SU-DHL-6 (cell line): ENCODE measurements around the gene PLAC8L1.

Experiments
- H2AFZ ChIP-seq: fragments of 200-600 bp; sonication (generic); 2 replicates; pipeline ENCODE4 v1.6.1; 2014; ENCODE audit warnings: low read depth, mild to moderate bottlenecking, moderate library complexity, mixed read lengths, antibody characterized with exemption, low read length; ENCODE audit not compliant: severe bottlenecking
- H3F3A ChIP-seq: fragments of 200-600 bp; shearing (Covaris generic); 2 replicates; pipeline ENCODE4 v1.6.0; 2016; ENCODE audit warnings: antibody characterized with exemption, mild to moderate bottlenecking; ENCODE audit not compliant: insufficient read depth
- H3K27ac ChIP-seq: fragments of 200-600 bp; sonication (generic); 2 replicates; pipeline ENCODE4 v1.5.1; 2016; ENCODE audit warnings: low read depth, mild to moderate bottlenecking, low read length, moderate library complexity, mixed read lengths
- H3K27me3 ChIP-seq: fragments of 200-600 bp; sonication (generic), shearing (Covaris generic); 2 replicates; pipeline ENCODE4 v1.6.0; 2014; ENCODE audit warnings: mild to moderate bottlenecking, low read length
- H3K36me3 ChIP-seq: fragments of 200-600 bp; sonication (generic); 2 replicates; pipeline ENCODE4 v1.6.1; 2014; ENCODE audit warnings: mild to moderate bottlenecking, low read length, mixed read lengths
- H3K4me2 ChIP-seq: fragments of 300-600, 200-600 bp; shearing (Covaris generic), sonication (generic); 2 replicates; pipeline ENCODE4 v1.6.0; 2014; ENCODE audit warnings: low read length, low read depth, mild to moderate bottlenecking; ENCODE audit not compliant: poor library complexity, severe bottlenecking
- H3K4me3 ChIP-seq: fragments of 200-600 bp; sonication (generic); 2 replicates; pipeline ENCODE4 v1.5.1; 2014; ENCODE audit warnings: antibody characterized with exemption, low read length, mild to moderate bottlenecking, mixed read lengths; ENCODE audit not compliant: insufficient read depth, poor library complexity, severe bottlenecking
- H3K79me2 ChIP-seq: fragments of 200-600 bp; sonication (generic); 2 replicates; pipeline ENCODE4 v1.6.1; 2014; ENCODE audit warnings: mild to moderate bottlenecking, low read length, moderate library complexity; ENCODE audit not compliant: insufficient read depth
- H3K9ac ChIP-seq: fragments of 200-600 bp; sonication (generic); 2 replicates; pipeline ENCODE4 v1.7.0; 2014; ENCODE audit warnings: mild to moderate bottlenecking, low read length
- H3K9me2 ChIP-seq: fragments of 200-600 bp; sonication (generic); replicated peaks from 2 replicates; pipeline ENCODE4 v1.6.1; 2014; ENCODE audit warnings: low read length; ENCODE audit not compliant: insufficient read depth
- H3K9me3 ChIP-seq: fragments of 200-600 bp; sonication (generic); 2 replicates; pipeline ENCODE4 v1.6.1; 2014; ENCODE audit warnings: low read length, mixed read lengths; ENCODE audit not compliant: insufficient read depth
- H4K20me1 ChIP-seq: fragments of 200-600 bp; sonication (generic); 2 replicates; pipeline ENCODE4 v1.6.1; 2014; ENCODE audit warnings: low read depth, mild to moderate bottlenecking, antibody characterized with exemption, low read length, moderate library complexity, mixed read lengths
- CTCF ChIP-seq: fragments of 200-600 bp; sonication (generic); IDR thresholded peaks from one replicate; pipeline ENCODE4 v1.5.1; 2017; ENCODE audit warnings: antibody characterized with exemption, mild to moderate bottlenecking, low read length, moderate library complexity; ENCODE audit not compliant: insufficient read depth, poor library complexity, severe bottlenecking
- EZH2phosphoT487 ChIP-seq: fragments of 200-600 bp; sonication (generic), shearing (Covaris generic); conservative IDR thresholded peaks from 2 replicates; pipeline ENCODE4 v1.6.1; 2018; ENCODE audit warnings: mild to moderate bottlenecking, antibody characterized with exemption, low read length, moderate library complexity, mixed read lengths

Gene PLAC8L1

GRCh38 chr5:146073239-146073900 lies 32.0 kb downstream of the PLAC8L1 start:
- Histone ChIP-seq H3K9ac (no peak overlapping the region), H3K27me3 (no peaks in the 10 kb centered on the region), H3K9me2 (no peaks in the 10 kb centered on the region), H3K9me3 (no peaks in the 10 kb centered on the region), H4K20me1 (no peaks in the 10 kb centered on the region), H3K36me3 (no peaks in the 10 kb centered on the region), H3F3A (no peaks in the 10 kb centered on the region), H3K4me3 (no peak overlapping the region), H3K79me2 (no peaks in the 10 kb centered on the region), H3K27ac (no peak overlapping the region), H3K4me2 (no peak overlapping the region), H2AFZ (no peak overlapping the region)
- TF ChIP-seq CTCF (no peak), EZH2phosphoT487 (no peak)

GRCh38 chr5:146072595-146072994 lies 32.8 kb downstream of the PLAC8L1 start:
- Histone ChIP-seq H3K4me2 (no peak overlapping the region), H3K9ac (no peak overlapping the region), H3K27me3 (no peaks in the 10 kb centered on the region), H3K27ac (no peak overlapping the region), H3F3A (no peaks in the 10 kb centered on the region), H4K20me1 (no peaks in the 10 kb centered on the region), H3K9me3 (no peaks in the 10 kb centered on the region), H3K9me2 (no peaks in the 10 kb centered on the region), H2AFZ (no peak overlapping the region), H3K4me3 (no peak overlapping the region), H3K36me3 (no peaks in the 10 kb centered on the region), H3K79me2 (no peaks in the 10 kb centered on the region)
- no peak for TF ChIP-seq CTCF
- no peak for TF ChIP-seq EZH2phosphoT487

GRCh38 chr5:146071171-146071570 lies 34.2 kb downstream of the PLAC8L1 start:
- Histone ChIP-seq H3F3A (no peaks in the 10 kb centered on the region), H4K20me1 (no peaks in the 10 kb centered on the region), H3K27ac (no peak overlapping the region), H2AFZ (no peak overlapping the region), H3K9ac (no peak overlapping the region), H3K79me2 (no peaks in the 10 kb centered on the region), H3K9me2 (no peaks in the 10 kb centered on the region), H3K9me3 (no peaks in the 10 kb centered on the region), H3K4me3 (no peak overlapping the region), H3K36me3 (no peaks in the 10 kb centered on the region), H3K27me3 (no peaks in the 10 kb centered on the region), H3K4me2 (no peak overlapping the region)
- TF ChIP-seq EZH2phosphoT487 (no peak), CTCF (no peak)
